Stimulated activated CD8-positive, alpha-beta memory T cell treated with anti-CD3 and anti-CD28 coated beads, Interleukin-7, amount 100 ng/mL, for 4 hours (primary cell): ENCODE data around the gene DKKL1.
"Not testable (repeated sequence)": the region's sequence is repeated elsewhere in the genome, so short reads cannot be mapped to it uniquely, and the experiment has no call there.

Experiments used
- DNase-seq, 2 donors: peaks; one replicate each; pipeline ENCODE4 v3.0.0-alpha.2; 2020; ENCODE audit warnings: low read depth in 2 of 2

The DKKL1 gene

GRCh38 chr19:49362048-49362928 lies 1.4 kb upstream of the DKKL1 start, which contains the start of gene TEAD2:
TEAD2 (minus strand) TSS chr19:49362416; CDS start chr19:49360075, 2,341 bp downstream.
- DNase-seq, result no peak

DNA sequence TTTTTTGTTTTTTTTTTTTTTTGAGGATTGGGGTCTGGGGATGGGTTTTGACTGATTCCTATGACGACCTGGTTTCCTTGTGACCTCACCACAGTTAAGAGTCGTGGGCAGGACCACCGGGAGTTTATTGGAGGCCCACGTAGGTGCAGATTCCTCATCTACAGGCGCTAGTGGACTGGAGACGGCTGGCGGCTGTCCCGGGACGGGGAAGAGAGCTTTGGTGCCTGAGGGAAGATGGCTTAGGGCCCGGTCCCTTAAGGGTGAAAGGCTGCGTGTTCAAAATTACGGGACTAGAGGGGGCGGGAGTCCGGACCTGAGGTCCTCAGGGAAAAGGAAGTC lies 779 bp upstream of the DKKL1 start:
- DNase-seq, result no peak

GRCh38 chr19:49364083-49364737 lies 533 bp downstream of the DKKL1 start:
- no peak for DNase-seq

DNA sequence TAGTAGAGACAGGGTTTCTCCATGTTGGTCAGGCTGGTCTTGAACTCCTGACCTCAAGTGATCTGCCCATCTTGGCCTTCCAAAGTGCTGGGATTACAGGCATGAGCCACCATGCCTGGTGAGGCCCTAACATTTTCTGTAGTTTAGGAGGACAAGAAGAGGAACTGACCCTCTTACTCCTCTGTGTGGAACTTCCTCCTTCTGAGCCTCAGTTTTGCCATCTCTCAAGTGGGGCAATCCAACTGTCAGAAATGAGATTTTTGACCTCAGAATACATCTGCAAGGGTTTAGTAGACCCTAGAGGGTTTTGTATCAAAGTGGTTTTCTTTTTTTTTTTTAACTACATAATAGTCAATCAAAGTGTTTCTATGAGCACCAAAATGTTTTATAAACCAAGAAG lies 2.4 kb downstream of the DKKL1 start:
- DNase-seq, result no peak

DNA sequence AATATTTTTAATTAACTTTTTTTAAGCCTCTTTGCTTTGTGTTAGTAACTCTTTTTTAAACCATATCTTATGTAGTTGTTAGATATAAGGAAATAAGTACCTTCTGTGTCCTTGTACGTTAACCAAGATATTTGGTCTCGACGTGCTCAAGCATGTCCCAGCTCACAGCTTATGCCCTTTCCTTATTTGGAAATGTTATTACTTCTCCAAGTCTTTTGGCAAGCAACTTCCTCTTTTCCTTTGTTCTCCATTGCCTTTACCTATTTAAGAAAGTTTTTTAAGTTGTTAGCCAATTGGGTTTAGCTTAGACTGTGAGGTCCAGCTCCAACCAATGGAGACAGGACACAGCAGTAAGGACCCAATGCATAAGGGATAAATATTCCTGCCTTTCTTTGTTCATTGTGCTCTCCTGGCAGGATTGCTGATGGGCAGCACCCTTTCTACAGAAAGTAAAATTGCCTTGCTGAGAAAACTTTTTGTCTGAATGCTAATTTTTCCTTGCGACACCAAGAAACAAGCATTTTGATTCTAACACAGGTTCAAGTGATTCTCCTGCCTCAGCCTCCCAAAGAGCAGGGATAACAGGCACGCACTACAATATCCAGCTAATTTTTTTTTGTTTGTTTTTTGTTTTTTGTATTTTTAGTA lies 5.2 kb downstream of the DKKL1 start:
- DNase-seq, result no peak

GRCh38 chr19:49371184-49371583 lies 7.5 kb downstream of the DKKL1 start:
- no peak for DNase-seq

- not testable (repeated sequence) for DNase-seq
These were observed 9.5 kb downstream of the DKKL1 start for GRCh38 chr19:49373174-49373573.

DNA sequence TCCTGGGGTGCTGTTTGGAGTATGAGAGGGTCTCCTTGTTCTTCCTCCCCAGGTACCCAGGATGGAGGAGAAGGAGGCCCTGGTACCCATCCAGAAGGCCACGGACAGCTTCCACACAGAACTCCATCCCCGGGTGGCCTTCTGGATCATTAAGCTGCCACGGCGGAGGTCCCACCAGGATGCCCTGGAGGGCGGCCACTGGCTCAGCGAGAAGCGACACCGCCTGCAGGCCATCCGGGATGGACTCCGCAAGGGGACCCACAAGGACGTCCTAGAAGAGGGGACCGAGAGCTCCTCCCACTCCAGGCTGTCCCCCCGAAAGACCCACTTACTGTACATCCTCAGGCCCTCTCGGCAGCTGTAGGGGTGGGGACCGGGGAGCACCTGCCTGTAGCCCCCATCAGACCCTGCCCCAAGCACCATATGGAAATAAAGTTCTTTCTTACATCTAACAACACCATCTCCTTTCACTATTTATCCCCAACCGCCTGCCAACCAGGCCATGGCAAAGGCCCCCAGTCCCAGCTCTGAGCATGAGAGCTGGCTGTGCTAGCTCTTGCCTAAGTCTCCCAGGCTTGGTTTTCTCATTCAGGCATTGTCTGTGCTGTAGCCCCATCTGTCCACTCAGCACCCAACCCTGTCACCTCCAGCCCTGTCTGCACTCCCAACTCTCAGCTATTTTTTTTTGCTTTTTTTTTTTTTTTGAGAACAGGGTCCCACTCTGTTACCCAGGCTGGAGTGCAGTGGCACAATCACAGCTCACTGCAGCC lies 11.2 kb downstream of the DKKL1 start:
- DNase-seq, result no peak

GRCh38 chr19:49378512-49378911 lies 14.8 kb downstream of the DKKL1 start:
- no peak for DNase-seq

DNA sequence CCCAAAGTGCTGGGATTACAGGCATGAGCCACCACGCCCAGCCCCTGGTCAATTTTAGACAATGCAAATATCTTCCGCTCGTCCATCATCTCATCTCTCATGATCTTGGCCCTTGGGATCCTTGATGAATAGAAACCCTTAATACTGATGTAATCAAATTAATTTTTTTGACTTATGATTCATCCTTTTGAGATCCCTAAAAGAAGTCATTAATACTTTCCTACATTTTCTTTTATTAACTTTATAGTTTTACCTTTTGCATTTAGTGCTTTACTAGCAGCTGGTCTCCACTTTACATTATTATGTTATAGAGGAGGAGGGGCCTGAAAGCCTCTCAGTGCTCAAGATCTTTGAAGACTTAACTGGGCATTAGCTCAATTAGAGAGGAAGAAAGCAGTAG lies 16.7 kb downstream of the DKKL1 start:
- no peak for DNase-seq

GRCh38 chr19:49382639-49383038 lies 19.0 kb downstream of the DKKL1 start:
- DNase-seq, result no peak

GRCh38 chr19:49383599-49383998 lies 19.9 kb downstream of the DKKL1 start:
- DNase-seq, result no peak

DNA sequence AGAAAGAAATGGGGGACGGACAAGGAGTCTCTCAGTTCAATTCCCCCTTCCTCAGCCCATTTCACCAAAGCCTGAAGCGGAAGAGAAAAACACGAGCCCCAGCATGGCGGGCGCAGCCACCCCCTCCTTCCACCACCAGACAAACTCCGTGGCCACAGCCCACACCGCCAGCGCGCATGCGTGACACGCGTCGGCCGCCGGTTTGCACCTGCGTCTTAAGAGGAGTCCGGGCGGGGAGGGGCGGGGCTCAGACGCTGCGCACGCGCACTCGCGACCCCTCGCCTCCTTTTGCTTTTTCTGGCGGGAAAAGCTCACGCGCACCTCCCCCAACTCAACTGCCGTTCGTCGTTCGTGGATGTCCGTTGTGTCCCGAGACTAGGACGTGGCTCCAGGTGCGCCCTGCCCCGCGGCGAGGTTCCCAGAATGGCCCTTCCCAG lies 24.3 kb downstream of the DKKL1 start, which contains the start of gene KASH5:
Gene KASH5, plus strand, starts transcription at position 314 of the 437 bp plus-strand sequence. CDS start 2,635 bp downstream, outside the sequence.
- DNase-seq, result peak; percentile 79 to 89

- no peak for DNase-seq
These were observed 25.7 kb downstream of the DKKL1 start for GRCh38 chr19:49389406-49389805.

GRCh38 chr19:49390131-49390928 lies 26.7 kb downstream of the DKKL1 start:
- DNase-seq, result no peak

DNA sequence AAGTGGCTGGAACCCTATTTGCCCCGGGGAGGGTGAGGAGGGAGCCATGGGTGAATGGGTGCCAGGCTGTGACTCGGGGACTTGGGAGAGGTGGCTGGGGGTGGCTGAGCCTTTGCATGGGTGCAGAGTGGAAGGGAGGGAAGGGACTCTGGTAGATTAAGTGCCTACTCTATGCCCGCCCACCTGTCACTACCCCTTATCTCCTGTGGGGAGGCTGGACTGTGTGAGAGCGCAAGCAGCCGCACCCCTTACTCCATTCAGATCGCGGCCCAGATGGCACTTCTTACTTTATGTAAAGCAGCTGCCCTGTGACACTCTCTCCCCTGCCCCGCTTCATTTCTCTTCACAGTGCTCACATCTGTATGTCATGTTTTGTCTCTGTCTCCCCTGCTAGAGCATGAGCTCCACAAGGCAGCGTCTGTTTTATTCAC lies 27.3 kb downstream of the DKKL1 start:
- no peak for DNase-seq

DNA sequence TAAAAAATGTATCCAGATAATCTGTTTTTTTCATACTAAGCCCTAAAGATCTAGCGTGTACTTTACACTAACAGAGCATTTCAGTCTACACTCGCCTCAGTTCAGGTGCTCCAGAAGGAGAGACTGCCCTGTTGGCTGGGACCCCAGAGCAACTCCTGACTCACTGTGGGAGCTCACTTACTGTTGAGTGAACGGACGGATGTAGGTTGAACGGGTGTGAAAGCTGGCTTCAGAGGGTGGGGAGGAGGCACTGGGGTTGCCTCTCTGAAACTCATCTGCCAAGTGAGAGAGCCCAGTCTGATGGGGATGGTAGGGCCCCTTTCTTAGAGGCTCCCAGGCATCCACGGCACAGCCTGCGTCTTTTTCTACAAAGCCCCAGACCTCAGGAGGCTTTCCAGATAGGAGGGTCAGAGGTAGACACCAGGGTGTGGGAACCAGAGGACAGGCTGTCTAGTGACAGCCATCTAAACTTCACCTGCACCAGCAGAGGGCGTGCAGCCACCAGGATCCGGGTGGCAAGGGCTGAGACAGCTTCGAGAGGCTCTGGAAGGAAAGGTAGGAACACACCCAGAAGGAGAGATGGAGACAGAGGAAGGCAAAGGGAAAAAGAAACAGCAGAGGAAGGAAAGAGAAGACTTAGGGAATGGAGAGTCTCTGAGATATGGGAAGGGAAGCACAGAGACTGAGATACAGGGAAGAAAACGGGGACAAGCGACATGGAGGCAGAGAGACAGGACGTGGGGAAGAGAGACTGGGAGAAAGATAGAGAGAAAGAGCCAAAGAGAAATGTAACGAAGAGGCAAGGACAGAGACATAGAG lies 28.1 kb downstream of the DKKL1 start:
- peak; percentile 60 to 64 for DNase-seq

DNA sequence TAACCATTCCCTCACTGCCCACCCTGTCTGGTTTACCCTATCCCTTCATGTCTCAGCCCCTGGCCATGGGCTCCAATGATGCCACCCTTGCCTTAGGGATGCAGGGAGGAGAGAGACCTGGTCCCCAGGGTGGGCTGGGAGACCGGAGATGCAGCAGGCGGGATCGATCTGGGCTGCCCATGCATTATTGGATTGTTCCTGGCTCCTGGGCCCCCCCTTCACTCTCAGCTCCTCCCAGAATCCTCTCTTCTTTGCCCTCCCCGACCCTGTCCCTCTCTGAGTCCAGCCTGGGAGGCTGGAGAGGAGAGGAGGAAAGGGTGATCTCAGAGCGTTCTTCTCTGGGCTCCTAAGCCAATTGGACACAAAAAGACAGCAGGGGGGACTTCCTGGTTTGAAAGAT lies 30.2 kb downstream of the DKKL1 start:
- DNase-seq, result no peak

DNA sequence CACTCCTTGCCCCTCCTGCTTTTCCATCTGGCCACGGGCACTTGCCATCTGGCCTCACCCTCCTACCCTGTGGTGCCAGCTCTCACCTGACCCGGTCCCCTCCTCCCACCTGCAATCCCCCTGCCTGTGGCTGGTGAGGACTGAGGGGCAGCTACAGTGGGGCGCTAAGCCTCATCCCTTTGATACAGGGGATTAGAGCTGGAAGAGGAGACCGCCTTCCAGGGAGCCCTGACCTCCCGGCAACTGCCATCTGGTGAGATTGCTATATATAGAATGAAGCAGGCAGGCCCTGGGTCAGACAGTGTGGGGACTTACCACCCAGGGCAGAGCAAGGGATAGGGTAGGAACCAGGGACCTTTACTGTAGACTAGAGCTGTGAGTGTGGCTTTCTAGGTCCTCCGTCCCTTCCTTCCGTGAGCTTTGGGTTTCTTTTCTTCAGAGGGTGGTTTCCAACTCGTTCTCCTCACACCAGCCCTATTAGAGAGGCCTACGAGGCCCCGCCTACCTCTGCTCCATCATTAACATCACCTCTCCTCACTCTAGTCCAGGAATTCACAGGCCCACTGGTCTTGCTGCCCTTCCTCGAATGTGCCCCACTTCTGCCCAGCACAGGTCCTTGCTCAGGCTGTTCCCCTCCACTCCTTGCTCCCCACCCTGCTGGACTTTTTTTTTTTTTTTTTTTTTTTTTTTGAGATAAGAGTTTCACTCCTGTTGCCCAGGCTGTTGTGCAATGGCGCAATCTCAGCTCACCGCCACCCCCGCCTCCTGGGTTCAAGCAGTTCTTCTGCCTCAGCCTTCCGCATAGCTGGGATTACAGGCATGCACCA lies 32.1 kb downstream of the DKKL1 start:
- no peak for DNase-seq
